B cell (primary cell): ENCODE measurements around the gene ZMYND8.

Experiments
- CTCF ChIP-seq: fragments of 200-600 bp; IDR thresholded peaks from one replicate; pipeline ENCODE4 v1.8.0; 2022; ENCODE audit warnings: antibody characterized with exemption, mild to moderate bottlenecking
- EZH2 ChIP-seq: IDR thresholded peaks from 2 replicates; pipeline ENCODE4 v1.6.1; 2012; ENCODE audit warnings: borderline replicate concordance, low read depth, mild to moderate bottlenecking, moderate library complexity, low read length; ENCODE audit not compliant: insufficient read depth, poor library complexity, severe bottlenecking

GRCh38 chr20:47221036-47221625 lies 135.4 kb downstream of the ZMYND8 start:
- TF ChIP-seq EZH2 (no peak), CTCF (no peak)
